ENCODE results near the gene ECD. TPM values are rescaled to one million over a fixed set of nuclear protein-coding genes. Genes with fewer than 3 reads are reported as not detected.

ECD gene
- 19.8 and 21.4 TPM in 2 replicates for total RNA-seq

GRCh38 chr10:73167783-73168464 lies at the start of gene ECD, which contains the start of gene FAM149B1:
ECD (minus strand) TSS chr10:73168008; CDS start chr10:73163937, 4,071 bp downstream.
FAM149B1 (plus strand) TSS chr10:73168119; CDS start chr10:73168340, 221 bp downstream.

DNA sequence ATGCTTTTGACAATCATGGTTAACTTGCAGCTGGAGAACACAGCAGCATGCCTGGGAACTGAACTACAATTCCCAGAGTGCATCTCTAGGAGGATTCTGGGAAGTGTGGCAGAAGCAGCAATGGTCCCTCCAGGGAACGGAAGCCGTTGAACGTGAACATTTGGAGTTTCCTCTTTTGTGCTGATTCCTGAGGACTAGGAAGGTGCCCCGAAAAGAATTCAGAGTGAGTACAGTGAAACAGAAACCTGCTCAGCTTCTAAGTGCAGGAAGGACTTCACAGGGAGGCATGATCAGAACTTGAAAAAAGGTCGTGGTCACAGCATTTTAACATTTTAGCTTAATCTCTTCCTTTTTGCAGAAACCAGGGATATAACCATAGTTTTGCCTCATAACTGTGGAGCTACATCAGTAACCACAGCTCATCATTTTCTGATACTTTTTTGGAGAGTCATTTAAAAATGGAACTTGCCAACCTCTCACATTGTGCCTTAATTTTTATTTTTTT lies 57.4 kb downstream of the ECD start, which contains the start of gene NUDT13:
TSS of gene NUDT13 (plus strand) at position 111 of the 505 bp plus-strand sequence. CDS start 3,911 bp downstream, outside the sequence.

DNA sequence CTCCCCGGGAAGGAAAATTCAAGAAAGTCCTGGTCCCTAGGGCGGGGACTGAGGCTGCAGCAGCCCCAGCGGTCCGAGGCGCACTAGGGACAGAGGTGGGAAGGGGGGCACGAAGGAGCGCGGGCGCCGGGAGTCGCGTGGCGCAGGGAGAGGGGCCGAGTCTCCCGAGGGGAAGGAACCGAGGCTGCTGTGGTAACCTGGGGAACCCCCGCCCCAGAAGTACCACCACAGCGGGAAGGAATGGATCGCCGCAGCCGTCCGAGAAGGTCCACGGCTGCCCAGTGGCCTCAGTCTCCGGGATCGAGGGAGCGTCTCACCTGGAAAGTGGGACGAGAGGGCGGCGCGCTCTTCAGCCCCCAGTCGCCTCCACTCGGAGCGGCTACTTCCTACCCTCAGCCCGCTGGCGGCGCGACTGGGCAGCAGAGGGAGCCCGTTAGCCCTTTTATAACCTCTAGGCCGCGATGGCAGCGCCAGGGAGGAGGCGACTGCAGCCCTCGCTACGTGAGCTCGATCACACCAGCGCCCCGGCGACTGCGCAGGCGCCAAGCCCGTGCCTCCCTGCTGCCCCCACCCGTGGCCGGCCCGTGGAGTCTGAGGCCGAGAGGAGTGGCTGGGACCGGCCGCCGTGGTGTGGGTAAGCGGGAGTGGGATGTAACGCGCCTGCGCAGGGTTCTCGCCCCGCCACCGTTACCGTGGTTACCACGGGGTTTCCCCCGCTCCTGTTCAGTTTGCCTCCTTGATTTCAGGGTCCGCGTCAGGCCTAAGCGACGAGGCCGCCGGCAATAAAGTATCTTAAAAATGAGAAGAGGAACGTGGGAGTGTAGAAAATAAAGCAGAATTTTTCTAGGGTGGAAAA lies 71.1 kb downstream of the ECD start, which contains the start of gene P4HA1:
TSS of gene P4HA1 (minus strand) at position 418 of the 856 bp plus-strand sequence. CDS start 21,983 bp downstream, outside the sequence.

Other genes with a start within 250 kb of the ECD start
- gene PLA2G12B, start 213.2 kb downstream of the ECD start, total RNA-seq: not detected in 2 replicates
- gene P4HA1, start 71.1 kb downstream of the ECD start, total RNA-seq: 457 and 753 TPM in 2 replicates
- gene NUDT13, start 57.6 kb downstream of the ECD start, total RNA-seq: 1.1 and 1.6 TPM in 2 replicates
- 42.3 and 44.6 TPM in 2 replicates for gene FAM149B1, start 111 bp upstream of the ECD start, total RNA-seq
- gene DNAJC9, start 79.2 kb upstream of the ECD start, total RNA-seq: 15.3 and 15.4 TPM in 2 replicates
- gene MRPS16, start 84.6 kb upstream of the ECD start, total RNA-seq: 43.9 and 50.1 TPM in 2 replicates
- gene CFAP70, start 190.9 kb upstream of the ECD start, total RNA-seq: 1.2 TPM in 2 replicates
- gene ANXA7, start 246.1 kb upstream of the ECD start, total RNA-seq: 90.1 and 105 TPM in 2 replicates

All from smooth muscle cell of the pulmonary artery (primary cell).